DOHH2 (cell line): ENCODE measurements around the gene SIK3.

Experiments
- H3F3A ChIP-seq: fragments of 200-600 bp; sonication (generic), shearing (Covaris generic); 2 replicates; pipeline ENCODE4 v1.6.0; 2016; ENCODE audit warnings: antibody characterized with exemption, mild to moderate bottlenecking; ENCODE audit not compliant: control insufficient read depth, insufficient read depth
- H3K27ac ChIP-seq: fragments of 200-600 bp; sonication (generic); 2 replicates; pipeline ENCODE4 v1.5.1; 2014; ENCODE audit warnings: low read depth, mild to moderate bottlenecking, low read length, moderate library complexity
- H3K27me3 ChIP-seq: fragments of 200-600 bp; sonication (generic); 2 replicates; pipeline ENCODE4 v1.6.1; 2014; ENCODE audit warnings: mild to moderate bottlenecking, low read length, mixed read lengths; ENCODE audit not compliant: control insufficient read depth
- H3K36me3 ChIP-seq: fragments of 200-600 bp; sonication (generic); 2 replicates; pipeline ENCODE4 v1.6.1; 2014; ENCODE audit warnings: mild to moderate bottlenecking, low read length, moderate library complexity, mixed read lengths; ENCODE audit not compliant: control insufficient read depth
- H3K4me1 ChIP-seq: fragments of 200-600 bp; sonication (generic); 2 replicates; pipeline ENCODE4 v1.6.1; 2014; ENCODE audit warnings: mild to moderate bottlenecking, low read length, mixed read lengths; ENCODE audit not compliant: control insufficient read depth
- H3K4me2 ChIP-seq: fragments of 200-600 bp; sonication (generic); 2 replicates; pipeline ENCODE4 v1.6.0; 2014; ENCODE audit warnings: mild to moderate bottlenecking, low read length, moderate library complexity
- H3K4me3 ChIP-seq: fragments of 200-600 bp; sonication (generic); 2 replicates; pipeline ENCODE4 v1.5.1; 2014; ENCODE audit warnings: mild to moderate bottlenecking, low read length, mixed read lengths
- H3K79me2 ChIP-seq: fragments of 200-600 bp; sonication (generic); 2 replicates; pipeline ENCODE4 v1.6.1; 2014; ENCODE audit warnings: mild to moderate bottlenecking, low read length, mixed read lengths; ENCODE audit not compliant: control insufficient read depth
- H3K9me2 ChIP-seq: fragments of 200-600 bp; sonication (generic); replicated peaks from 2 replicates; pipeline ENCODE4 v1.6.1; 2014; ENCODE audit warnings: mild to moderate bottlenecking, low read length, mixed read lengths; ENCODE audit not compliant: control insufficient read depth
- H3K9me3 ChIP-seq: fragments of 200-600 bp; sonication (generic); 2 replicates; pipeline ENCODE4 v1.6.1; 2014; ENCODE audit warnings: antibody characterized with exemption, low read length, mixed read lengths; ENCODE audit not compliant: control insufficient read depth, insufficient read depth
- H4K20me1 ChIP-seq: fragments of 200-600 bp; sonication (generic); 2 replicates; pipeline ENCODE4 v1.6.0; 2014; ENCODE audit warnings: low read depth, mild to moderate bottlenecking, antibody characterized with exemption, low read length, moderate library complexity; ENCODE audit not compliant: control insufficient read depth, insufficient read depth
- EZH2phosphoT487 ChIP-seq: fragments of 200-600 bp; sonication (generic); IDR thresholded peaks from 2 replicates; pipeline ENCODE4 v1.6.1; 2017; ENCODE audit warnings: borderline replicate concordance, mild to moderate bottlenecking, antibody characterized with exemption, low read length, moderate library complexity, mixed read lengths
- TF ChIP-seq, protein P1 (sequence below): fragments of 200-600 bp; sonication (generic); IDR thresholded peaks from one replicate; pipeline ENCODE4 v1.5.1; 2014; ENCODE audit warnings: antibody characterized with exemption, mild to moderate bottlenecking, low read depth, low read length; ENCODE audit not compliant: poor library complexity, severe bottlenecking

The SIK3 gene

GRCh38 chr11:116831790-116832349 lies 266.4 kb downstream of the SIK3 start:
- no peak overlapping the region for H3K4me2 ChIP-seq
- H3F3A ChIP-seq = no peaks in the 10 kb centered on the region
- H3K4me1 ChIP-seq = peaks cover 13% of the 10 kb centered on the region
- H3K27me3 ChIP-seq = no peaks in the 10 kb centered on the region
- no peaks in the 10 kb centered on the region for H3K36me3 ChIP-seq
- no peak overlapping the region for H3K27ac ChIP-seq
- H4K20me1 ChIP-seq = no peaks in the 10 kb centered on the region
- H3K9me2 ChIP-seq = no peaks in the 10 kb centered on the region
- TF ChIP-seq, protein P1, sequence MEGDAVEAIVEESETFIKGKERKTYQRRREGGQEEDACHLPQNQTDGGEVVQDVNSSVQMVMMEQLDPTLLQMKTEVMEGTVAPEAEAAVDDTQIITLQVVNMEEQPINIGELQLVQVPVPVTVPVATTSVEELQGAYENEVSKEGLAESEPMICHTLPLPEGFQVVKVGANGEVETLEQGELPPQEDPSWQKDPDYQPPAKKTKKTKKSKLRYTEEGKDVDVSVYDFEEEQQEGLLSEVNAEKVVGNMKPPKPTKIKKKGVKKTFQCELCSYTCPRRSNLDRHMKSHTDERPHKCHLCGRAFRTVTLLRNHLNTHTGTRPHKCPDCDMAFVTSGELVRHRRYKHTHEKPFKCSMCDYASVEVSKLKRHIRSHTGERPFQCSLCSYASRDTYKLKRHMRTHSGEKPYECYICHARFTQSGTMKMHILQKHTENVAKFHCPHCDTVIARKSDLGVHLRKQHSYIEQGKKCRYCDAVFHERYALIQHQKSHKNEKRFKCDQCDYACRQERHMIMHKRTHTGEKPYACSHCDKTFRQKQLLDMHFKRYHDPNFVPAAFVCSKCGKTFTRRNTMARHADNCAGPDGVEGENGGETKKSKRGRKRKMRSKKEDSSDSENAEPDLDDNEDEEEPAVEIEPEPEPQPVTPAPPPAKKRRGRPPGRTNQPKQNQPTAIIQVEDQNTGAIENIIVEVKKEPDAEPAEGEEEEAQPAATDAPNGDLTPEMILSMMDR = no peak
- H3K4me3 ChIP-seq = no peak overlapping the region
- H3K79me2 ChIP-seq = no peaks in the 10 kb centered on the region
- no peaks in the 10 kb centered on the region for H3K9me3 ChIP-seq

- no peaks in the 10 kb centered on the region for H3K79me2 ChIP-seq
- H3K4me2 ChIP-seq = no peak overlapping the region
- H3K27ac ChIP-seq = no peak overlapping the region
Observed at GRCh38 chr11:116830184-116830912, 267.9 kb downstream of the SIK3 start.

DNA sequence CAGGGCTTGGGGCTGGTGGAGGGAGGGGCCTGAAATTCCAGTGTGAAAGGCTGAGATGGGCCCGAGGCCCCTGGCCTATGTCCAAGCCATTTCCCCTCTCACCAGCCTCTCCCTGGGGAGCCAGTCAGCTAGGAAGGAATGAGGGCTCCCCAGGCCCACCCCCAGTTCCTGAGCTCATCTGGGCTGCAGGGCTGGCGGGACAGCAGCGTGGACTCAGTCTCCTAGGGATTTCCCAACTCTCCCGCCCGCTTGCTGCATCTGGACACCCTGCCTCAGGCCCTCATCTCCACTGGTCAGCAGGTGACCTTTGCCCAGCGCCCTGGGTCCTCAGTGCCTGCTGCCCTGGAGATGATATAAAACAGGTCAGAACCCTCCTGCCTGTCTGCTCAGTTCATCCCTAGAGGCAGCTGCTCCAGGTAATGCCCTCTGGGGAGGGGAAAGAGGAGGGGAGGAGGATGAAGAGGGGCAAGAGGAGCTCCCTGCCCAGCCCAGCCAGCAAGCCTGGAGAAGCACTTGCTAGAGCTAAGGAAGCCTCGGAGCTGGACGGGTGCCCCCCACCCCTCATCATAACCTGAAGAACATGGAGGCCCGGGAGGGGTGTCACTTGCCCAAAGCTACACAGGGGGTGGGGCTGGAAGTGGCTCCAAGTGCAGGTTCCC lies 268.6 kb downstream of the SIK3 start, which contains the start of gene APOC3:
TSS of gene APOC3 (plus strand) at position 383 of the 659 bp plus-strand sequence. CDS start 676 bp downstream, outside the sequence.
- no peaks in the 10 kb centered on the region for H3K36me3 ChIP-seq
- no peaks in the 10 kb centered on the region for H3K27me3 ChIP-seq
- no peaks in the 10 kb centered on the region for H3F3A ChIP-seq
- no peaks in the 10 kb centered on the region for H4K20me1 ChIP-seq
- no peak within 1 kb of the TSS for H3K4me3 ChIP-seq
- H3K4me1 ChIP-seq = no peaks in the 10 kb centered on the region
- no peak within 1 kb of the TSS for H3K4me2 ChIP-seq
- H3K9me2 ChIP-seq = no peaks in the 10 kb centered on the region
- H3K27ac ChIP-seq = no peak within 1 kb of the TSS
- TF ChIP-seq, protein P1 = no peak
- no peak for TF ChIP-seq EZH2phosphoT487
- no peaks in the 10 kb centered on the region for H3K9me3 ChIP-seq
- no peaks in the 10 kb centered on the region for H3K79me2 ChIP-seq

More at GRCh38 chr11:116830184-116830912, 267.9 kb downstream of the SIK3 start:
- H3K4me3 ChIP-seq = no peak overlapping the region
- no peaks in the 10 kb centered on the region for H3F3A ChIP-seq
- no peaks in the 10 kb centered on the region for H3K27me3 ChIP-seq
- no peaks in the 10 kb centered on the region for H4K20me1 ChIP-seq
- H3K9me2 ChIP-seq = no peaks in the 10 kb centered on the region
- TF ChIP-seq EZH2phosphoT487 = no peak
- TF ChIP-seq, protein P1 = no peak
- H3K36me3 ChIP-seq = no peaks in the 10 kb centered on the region
- H3K9me3 ChIP-seq = no peaks in the 10 kb centered on the region
- peaks cover 4% of the 10 kb centered on the region for H3K4me1 ChIP-seq
